Endothelial cell of umbilical vein (primary cell): ENCODE results near the gene PTRH1. TPM values are rescaled to one million over a fixed set of nuclear protein-coding genes. Genes with fewer than 3 reads are reported as not detected.

ENCODE experiments used
- BruUV-seq: library from RNA; stranded (reverse); fragments of 400-500 nt; replicated peaks from 2 replicates; lab custom pipeline; 2021; lab: Mats Ljungman, UMichigan
- CTCF ChIA-PET: fragments of 300-600, 350-600 bp; sonication (Branson Sonifier 250); formaldehyde crosslinking; loops from one replicate; lab custom pipeline; 2021; ENCODE audit warnings: antibody characterized with exemption, inconsistent platforms; lab: Charles Lee
- POLR2A ChIA-PET: fragments of 300-600, 350-600 bp; sonication (Branson Sonifier 250); formaldehyde crosslinking; loops from one replicate; lab custom pipeline; 2021; ENCODE audit warnings: antibody characterized with exemption, inconsistent platforms; lab: Charles Lee
- DNase-seq: peaks from one replicate; pipeline ENCODE4 v3.0.0-alpha.2; 2011; ENCODE audit warnings: low read depth, low spot score
- FAIRE-seq: peaks from 2 replicates; lab custom pipeline; 2011; peaks lifted over from hg19 to GRCh38; lab: Jason Lieb, UNC
- H2AFZ ChIP-seq: 2 replicates; pipeline ENCODE4 v1.6.0; 2012; ENCODE audit warnings: low read depth, low read length, control low read depth, inconsistent platforms
- H3K27ac ChIP-seq: 2 replicates; pipeline ENCODE4 v1.5.1; 2011; ENCODE audit warnings: low read depth, mild to moderate bottlenecking, control low read depth, low read length, moderate library complexity; ENCODE audit not compliant: insufficient read depth
- H3K27me3 ChIP-seq, 2 experiments: 2 replicates each; pipeline versions ENCODE4 v1.6.0 to v1.6.1; 2011; ENCODE audit warnings: low read length in 2 of 2, mixed read lengths in 1 of 2; ENCODE audit not compliant: control insufficient read depth in 2 of 2, insufficient read depth in 2 of 2
- H3K36me3 ChIP-seq, 2 experiments: 2 replicates in 1 of 2; 3 replicates in 1 of 2; pipeline ENCODE4 v1.5.1; 2011; ENCODE audit warnings: low read length in 2 of 2, mild to moderate bottlenecking in 1 of 2, moderate library complexity in 1 of 2; ENCODE audit not compliant: control insufficient read depth in 2 of 2, insufficient read depth in 2 of 2; ENCODE audit errors: extremely low read depth in 1 of 2
- H3K4me1 ChIP-seq: 3 replicates; pipeline ENCODE4 v1.5.1; 2011; ENCODE audit warnings: mild to moderate bottlenecking, low read length; ENCODE audit not compliant: control insufficient read depth, insufficient read depth; ENCODE audit errors: extremely low read depth
- H3K4me2 ChIP-seq: 2 replicates; pipeline ENCODE4 v1.6.1; 2011; ENCODE audit warnings: low read length, control low read depth, mixed read lengths; ENCODE audit not compliant: insufficient read depth
- H3K4me3 ChIP-seq, 3 experiments: fragments of 200-600 bp in 1 of 3; sonication (generic), shearing (Covaris generic) in 1 of 3; replicated peaks in 1 of 3; 2 replicates each; pipeline ENCODE4 v1.5.1; 2011 to 2016; ENCODE audit warnings: control low read depth in 3 of 3, low read length in 3 of 3, mild to moderate bottlenecking in 2 of 3, inconsistent platforms in 1 of 3, low read depth in 1 of 3, moderate library complexity in 1 of 3; ENCODE audit not compliant: insufficient read depth in 1 of 3
- H3K79me2 ChIP-seq: 2 replicates; pipeline ENCODE4 v1.6.0; 2012; ENCODE audit warnings: low read length, inconsistent platforms; ENCODE audit not compliant: control insufficient read depth, insufficient read depth
- H3K9ac ChIP-seq: replicated peaks from 2 replicates; pipeline ENCODE3; 2011; ENCODE audit warnings: low read length, control low read depth; ENCODE audit not compliant: insufficient read depth; ENCODE audit errors: extremely low read depth
- H3K9me1 ChIP-seq: replicated peaks from 3 replicates; pipeline ENCODE4 v1.6.0; 2011; ENCODE audit warnings: mild to moderate bottlenecking, low read length; ENCODE audit not compliant: control insufficient read depth, insufficient read depth; ENCODE audit errors: extremely low read depth
- H3K9me3 ChIP-seq: replicated peaks from 2 replicates; pipeline ENCODE4 v1.5.1; 2012; ENCODE audit warnings: low read length, inconsistent platforms; ENCODE audit not compliant: control insufficient read depth, insufficient read depth
- H4K20me1 ChIP-seq: replicated peaks from 2 replicates; pipeline ENCODE3; 2011; ENCODE audit warnings: mild to moderate bottlenecking, low read length; ENCODE audit not compliant: control insufficient read depth, insufficient read depth; ENCODE audit errors: extremely low read depth
- CTCF ChIP-seq, 2 donors: IDR thresholded peaks; 1 replicate in 1 of 2; 2 replicates in 1 of 2; pipeline ENCODE4 v1.5.1; 2011; ENCODE audit warnings: low read length in 2 of 2, mild to moderate bottlenecking in 2 of 2, moderate library complexity in 2 of 2, control low read depth in 1 of 2, inconsistent platforms in 1 of 2, low read depth in 1 of 2; ENCODE audit not compliant: insufficient read depth in 1 of 2; ENCODE audit errors: extremely low read depth in 1 of 2
- EZH2 ChIP-seq: IDR thresholded peaks from 2 replicates; pipeline ENCODE4 v1.6.1; 2012; ENCODE audit warnings: borderline replicate concordance, low read depth, mild to moderate bottlenecking, moderate library complexity, low read length, inconsistent platforms; ENCODE audit not compliant: severe bottlenecking
- FOS ChIP-seq: IDR thresholded peaks from 2 replicates; pipeline ENCODE4 v1.6.1; 2011; ENCODE audit warnings: mild to moderate bottlenecking, low read length, moderate library complexity, borderline replicate concordance; ENCODE audit not compliant: insufficient read depth
- GATA2 ChIP-seq: IDR thresholded peaks from 2 replicates; pipeline ENCODE4 v1.7.0; 2011; ENCODE audit warnings: low read depth, mild to moderate bottlenecking, moderate library complexity, mixed read lengths, low read length; ENCODE audit not compliant: insufficient read length, insufficient read depth
- JUN ChIP-seq: IDR thresholded peaks from 2 replicates; pipeline ENCODE4 v1.6.1; 2011; ENCODE audit warnings: borderline replicate concordance, low read depth; ENCODE audit not compliant: insufficient read length, insufficient read depth
- MYC ChIP-seq: IDR thresholded peaks from one replicate; pipeline ENCODE4 v1.6.1; 2011; ENCODE audit warnings: mild to moderate bottlenecking, low read depth, low read length
- POLR2A ChIP-seq: IDR thresholded peaks from 2 replicates; pipeline ENCODE4 v1.6.1; 2012; ENCODE audit warnings: low read depth, mild to moderate bottlenecking, control low read depth, low read length
- POLR2AphosphoS5 ChIP-seq: IDR thresholded peaks from 2 replicates; pipeline ENCODE4 v1.6.1; 2012; ENCODE audit warnings: low read depth, mild to moderate bottlenecking, control low read depth, low read length, moderate library complexity; ENCODE audit not compliant: insufficient read depth
- dilution Hi-C: fragments of 300-500 bp; cut with MboI; formaldehyde crosslinking; loops from one replicate; pipeline ENCODE4 v1.15.0; 2019; ENCODE audit warnings: low sequenced_read_pairs; ENCODE audit not compliant: extremely low pct_ligation_motif_present
- intact Hi-C: fragments of 100-400 bp; cut with micrococcal nuclease; formaldehyde crosslinking; loops from one replicate; pipeline ENCODE4 v1.10.0; 2022
- polyA plus RNA-seq, 4 experiments: library from polyadenylated mRNA; depleted of rRNA in 3 of 4; stranded (reverse) in 3 of 4; unstranded in 1 of 4; fragments of >200 nt; gene quantifications; 2 replicates each; pipeline versions ENCODE4 v1.2.1 to v1.2.3, GENCODE V29; 2011 to 2012; ENCODE audit warnings: missing spikeins in 1 of 4
- total RNA-seq: library from RNA; stranded (reverse); gene quantifications from 2 replicates; pipeline ENCODE4 v1.2.3, GENCODE V29; 2021
- TF ChIP-seq, protein P1 (sequence below): IDR thresholded peaks from 2 replicates; pipeline ENCODE4 v1.6.1; 2011; ENCODE audit not compliant: insufficient read depth, insufficient read length

Gene PTRH1
- total and polyA plus RNA-seq, 2 donors (not counting 3 experiments of a cell fraction or from before 2014, with no cell fraction given): 25.1 to 52.2 TPM

DNA sequence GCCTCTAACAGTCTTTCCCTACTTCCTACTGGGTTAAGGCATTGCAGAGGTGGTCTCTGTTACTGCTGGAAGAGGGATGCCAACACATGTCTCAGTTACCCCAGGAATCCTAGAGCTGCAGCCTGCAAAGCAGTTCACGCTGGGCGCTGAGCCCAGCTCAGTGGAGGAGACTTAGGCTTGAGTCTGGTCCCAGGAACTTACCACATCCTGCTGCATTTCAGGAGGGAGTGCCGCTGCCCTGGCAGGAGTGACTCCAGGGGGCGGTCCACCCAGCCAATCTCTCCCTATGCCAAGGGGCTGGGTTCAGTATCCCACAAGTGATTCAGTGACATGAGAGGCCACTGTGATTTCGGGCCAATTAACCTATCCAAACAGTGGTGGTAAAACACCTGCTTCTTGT lies 8.0 kb upstream of the PTRH1 start:
- dilution Hi-C loops: no loop called here
- no TSS peak for BruUV-seq
- intact Hi-C loops: no loop called here
- Histone ChIP-seq H3K9me3 (no peaks in the 10 kb centered on the region), H2AFZ (no peak overlapping the region), H3K4me3 (no peak overlapping the region), H3K4me2 (no peak overlapping the region), H3K27me3 (no peaks in the 10 kb centered on the region), H3K79me2 (no peaks in the 10 kb centered on the region), H3K9me1 (no peaks in the 10 kb centered on the region), H4K20me1 (no peaks in the 10 kb centered on the region), H3K9ac (no peak overlapping the region), H3K4me1 (no peaks in the 10 kb centered on the region), H3K36me3 (no peaks in the 10 kb centered on the region), H3K27ac (no peak overlapping the region)
- POLR2A ChIA-PET: no interaction called here
- TF ChIP-seq GATA2 (no peak), CTCF (IDR thresholded peaks at IDR 0.05; ENCODE audit: extremely low read depth in 1 of 2, insufficient read depth in 1 of 2, low read depth in 1 of 2, low read length in 2 of 2) (no peak), MYC (no peak), POLR2AphosphoS5 (no peak), JUN (no peak), POLR2A (no peak), EZH2 (no peak), FOS (no peak)
- TF ChIP-seq, protein P1, sequence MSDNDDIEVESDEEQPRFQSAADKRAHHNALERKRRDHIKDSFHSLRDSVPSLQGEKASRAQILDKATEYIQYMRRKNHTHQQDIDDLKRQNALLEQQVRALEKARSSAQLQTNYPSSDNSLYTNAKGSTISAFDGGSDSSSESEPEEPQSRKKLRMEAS: no peak
- FAIRE-seq (no peak), DNase-seq (no peak)
- CTCF ChIA-PET: interaction anchor here (1.2 to 2.7 kb wide), 2 partner anchors 10 to 11 kb away, joined by 3 to 12 read pairs; partner anchors contain the start of gene TOR2A
